GM12878 (cell line): Measurements from ENCODE around the gene TAS2R60. TPM values are rescaled to one million over a fixed set of nuclear protein-coding genes. Genes with fewer than 3 reads are reported as not detected.

Experiments
- ATAC-seq: fragments of 200-7000 bp; cut with Tn5 transposase; 3 replicates; pipeline ENCODE4 v1.9.1; 2020; ENCODE audit warnings: mild to moderate bottlenecking, moderate library complexity
- BruUV-seq: library from RNA; stranded (reverse); fragments of 400-500 nt; replicated peaks from 2 replicates; lab custom pipeline; 2021; lab: Mats Ljungman, UMichigan
- CTCF ChIA-PET: fragments of 300-600 bp; sonication (Branson Sonifier 250); formaldehyde crosslinking; extraction: SDS; loops from one replicate; lab custom pipeline; 2021; ENCODE audit warnings: inconsistent platforms; lab: Yijun Ruan, JAX
- POLR2A ChIA-PET: fragments of 350-600 bp; formaldehyde crosslinking; extraction: SDS; loops from one replicate; lab custom pipeline; 2021; ENCODE audit warnings: inconsistent platforms; lab: Charles Lee
- RAD21 ChIA-PET: fragments of 300-600 bp; sonication (Branson Sonifier 250); formaldehyde crosslinking; loops from one replicate; lab custom pipeline; 2023; ENCODE audit warnings: antibody characterized with exemption; ENCODE audit not compliant: unreplicated experiment; lab: Charles Lee
- SMC1A ChIA-PET: fragments of 300-600 bp; sonication (Branson Sonifier 250); formaldehyde crosslinking; loops from one replicate; lab custom pipeline; 2023; ENCODE audit not compliant: unreplicated experiment, uncharacterized antibody; lab: Charles Lee
- DNase-seq: peaks from one replicate; pipeline ENCODE4 v3.0.0-alpha.2; 2011; ENCODE audit warnings: low read depth, low spot score
- FAIRE-seq: peaks from 3 replicates; lab custom pipeline; 2011; peaks lifted over from hg19 to GRCh38; lab: Jason Lieb, UNC
- H2AFZ ChIP-seq: 2 replicates; pipeline ENCODE4 v1.6.0; 2011; ENCODE audit warnings: low read depth, low read length, control low read depth; ENCODE audit not compliant: control insufficient read depth
- H3K27ac ChIP-seq: 2 replicates; pipeline ENCODE4 v1.5.1; 2011; ENCODE audit warnings: control low read depth; ENCODE audit not compliant: control insufficient read depth, insufficient read depth
- H3K27me3 ChIP-seq, 2 experiments: replicated peaks in 1 of 2; 2 replicates each; pipeline versions ENCODE4 v1.6.0 to v1.6.1; 2011; ENCODE audit warnings: low read length in 1 of 2; ENCODE audit not compliant: control insufficient read depth in 2 of 2, insufficient read depth in 2 of 2
- H3K36me3 ChIP-seq, 2 experiments: 2 replicates each; pipeline ENCODE4 v1.5.1; 2011; ENCODE audit warnings: low read length in 1 of 2; ENCODE audit not compliant: control insufficient read depth in 2 of 2, insufficient read depth in 2 of 2
- H3K4me1 ChIP-seq: 2 replicates; pipeline ENCODE4 v1.6.1; 2011; ENCODE audit warnings: mild to moderate bottlenecking, low read length, moderate library complexity, mixed read lengths; ENCODE audit not compliant: control insufficient read depth, insufficient read depth
- H3K4me2 ChIP-seq: 2 replicates; pipeline ENCODE4 v1.6.0; 2011; ENCODE audit warnings: control low read depth; ENCODE audit not compliant: control insufficient read depth, insufficient read depth
- H3K4me3 ChIP-seq: fragments of 200-600 bp; sonication (generic); 2 replicates; pipeline ENCODE4 v1.5.1; 2016
- H3K79me2 ChIP-seq: 2 replicates; pipeline ENCODE4 v1.6.0; 2011; ENCODE audit warnings: low read length; ENCODE audit not compliant: control insufficient read depth, insufficient read depth
- H3K9ac ChIP-seq: 2 replicates; pipeline ENCODE4 v1.8.0; 2011; ENCODE audit warnings: low read length, control low read depth, mixed read lengths; ENCODE audit not compliant: control insufficient read depth, insufficient read depth
- H3K9me3 ChIP-seq: replicated peaks from 3 replicates; pipeline ENCODE4 v1.5.1; 2011; ENCODE audit warnings: mild to moderate bottlenecking, low read length; ENCODE audit not compliant: control insufficient read depth, insufficient read depth
- H4K20me1 ChIP-seq: 2 replicates; pipeline ENCODE4 v1.6.0; 2011; ENCODE audit not compliant: control insufficient read depth, insufficient read depth
- ASH2L ChIP-seq: fragments of 300-600, 200-600 bp; sonication (generic); IDR thresholded peaks from 2 replicates; pipeline ENCODE4 v1.6.1; 2017; ENCODE audit warnings: low read depth, mild to moderate bottlenecking, borderline replicate concordance
- E2F4 ChIP-seq: IDR thresholded peaks from 2 replicates; pipeline ENCODE4 v1.6.1; 2012; ENCODE audit warnings: low read depth, low read length, improper control_type of control experiment
- EZH2 ChIP-seq: IDR thresholded peaks from 2 replicates; pipeline ENCODE4 v1.6.1; 2012; ENCODE audit warnings: low read depth, mild to moderate bottlenecking, control low read depth, inconsistent platforms, low read length, borderline replicate concordance; ENCODE audit not compliant: control insufficient read depth
- MXI1 ChIP-seq: fragments of 150-350 bp; IDR thresholded peaks from 2 replicates; pipeline ENCODE4 v1.6.1; 2011; ENCODE audit warnings: low read depth, mild to moderate bottlenecking, inconsistent platforms, low read length, improper control_type of control experiment
- NKRF ChIP-seq: fragments of 450-650 bp; conservative IDR thresholded peaks from 2 replicates; pipeline ENCODE4 v1.6.1; 2017; ENCODE audit warnings: mild to moderate bottlenecking, moderate library complexity
- POU2F2 ChIP-seq: IDR thresholded peaks from 3 replicates; pipeline ENCODE4 v1.6.1; 2011; ENCODE audit warnings: low read depth, mild to moderate bottlenecking, low read length, borderline replicate concordance
- RAD51 ChIP-seq: fragments of 450-650 bp; IDR thresholded peaks from 2 replicates; pipeline ENCODE4 v1.6.1; 2016; ENCODE audit warnings: moderate library complexity, mild to moderate bottlenecking, inconsistent platforms
- SMC3 ChIP-seq: IDR thresholded peaks from 2 replicates; pipeline ENCODE4 v1.6.1; 2011; ENCODE audit warnings: low read length, improper control_type of control experiment, borderline replicate concordance
- TCF7 ChIP-seq: IDR thresholded peaks from 2 replicates; pipeline ENCODE4 v1.6.1; 2014; ENCODE audit warnings: antibody characterized with exemption, borderline replicate concordance
- ZNF384 ChIP-seq: IDR thresholded peaks from 2 replicates; pipeline ENCODE4 v1.6.1; 2012; ENCODE audit warnings: low read depth, mild to moderate bottlenecking, low read length, improper control_type of control experiment, borderline replicate concordance
- WGBS: methylation state at CpG from one replicate; pipeline ENCODE4 v1.1.6; 2016; ENCODE audit warnings: low lambda C conversion rate; ENCODE audit not compliant: insufficient replicate concordance, insufficient coverage; ENCODE audit errors: missing lambda C conversion rate; 5-methylcytosine and 5-hydroxymethylcytosine counted together
- in situ Hi-C: fragments of 300-500 bp; cut with MboI; formaldehyde crosslinking; loops from 9 replicates; pipeline ENCODE4 v1.14.3; 2018; ENCODE audit warnings: mixed read lengths
- intact Hi-C: fragments of 100-400 bp; cut with micrococcal nuclease; formaldehyde crosslinking; loops from one replicate; pipeline ENCODE4 v1.14.2; 2022; ENCODE audit not compliant: unreplicated experiment
- polyA plus RNA-seq, 11 experiments: library from polyadenylated mRNA; depleted of rRNA in 4 of 11; unstranded in 6 of 11; stranded (reverse) in 5 of 11; fragments of >200 nt; fragmentation: Nextera tagmentation in 4 of 11; fragmentation: Illumina TruSeq in 1 of 11; extraction: Ambion mirVana in 4 of 11; extraction: Trizol in 1 of 11; gene quantifications; 1 replicate in 1 of 11; 2 replicates in 10 of 11; pipeline versions ENCODE4 v1.2.1 to v1.2.3, GENCODE V29; 2011 to 2016; ENCODE audit warnings: inconsistent platforms in 2 of 11, missing spikeins in 2 of 11, low read depth in 1 of 11
- total RNA-seq, 4 experiments: library from RNA; depleted of rRNA in 3 of 4; stranded (reverse); fragments of >200 nt in 3 of 4; fragmentation: Illumina TruSeq in 1 of 4; extraction: Trizol in 1 of 4; gene quantifications; 2 replicates each; pipeline versions ENCODE4 v1.2.1 to v1.2.3, GENCODE V29; 2013 to 2021

Gene TAS2R60
- total and polyA plus RNA-seq, 10 of the 15 experiments (the other 5 are each of a cell fraction or from before 2014, with no cell fraction given) = not detected

GRCh38 chr7:143451122-143451521 is 7.9 kb downstream of the TAS2R60 start:
- no peaks in the 10 kb centered on the region for H4K20me1 ChIP-seq
- SMC1A ChIA-PET = no interaction called here
- intact Hi-C loops (no loop called here), in situ Hi-C loops (no loop called here)
- CTCF ChIA-PET = no interaction called here
- no peak for DNase-seq
- POLR2A ChIA-PET = no interaction called here
- H3K9me3 ChIP-seq = no peaks in the 10 kb centered on the region
- TF ChIP-seq NKRF (no peak), ASH2L (no peak), POU2F2 (no peak), ZNF384 (no peak), MXI1 (no peak), SMC3 (no peak), RAD51 (no peak)
- no peak overlapping the region for H3K4me3 ChIP-seq
- peaks cover 0 to 5% of the 10 kb centered on the region in 2 experiments; a peak in 2 of 4 replicates for H3K27me3 ChIP-seq
- no peak overlapping the region for H3K4me2 ChIP-seq
- H3K36me3 ChIP-seq = no peaks in the 10 kb centered on the region
- RAD21 ChIA-PET = no interaction called here
- no peak overlapping the region for H2AFZ ChIP-seq
- FAIRE-seq = no peak
- H3K4me1 ChIP-seq = no peaks in the 10 kb centered on the region
- BruUV-seq = no TSS peak
- H3K27ac ChIP-seq = no peak overlapping the region
- no peak overlapping the region for H3K9ac ChIP-seq
- no peak for ATAC-seq
- no peaks in the 10 kb centered on the region for H3K79me2 ChIP-seq

- no peaks in the 10 kb centered on the region for H3K4me1 ChIP-seq
- ChIA-PET SMC1A (no interaction called here), CTCF (no interaction called here), RAD21 (no interaction called here)
- H3K4me3 ChIP-seq = no peak overlapping the region
- H3K4me2 ChIP-seq = no peak overlapping the region
- H2AFZ ChIP-seq = no peak overlapping the region
- no peaks in the 10 kb centered on the region for H3K36me3 ChIP-seq
- no peak for DNase-seq
- in situ Hi-C loops = no loop called here
- H3K27ac ChIP-seq = no peak overlapping the region
- BruUV-seq = no TSS peak
- H3K9ac ChIP-seq = no peak overlapping the region
- H4K20me1 ChIP-seq = no peaks in the 10 kb centered on the region
- no peak for TF ChIP-seq E2F4
- no peak for TF ChIP-seq TCF7
- TF ChIP-seq EZH2 = no peak
- TF ChIP-seq, all 136 proteins: peak for 0
- ATAC-seq (no peak), FAIRE-seq (no peak)
- 0% methylated on average over 1 of the region's 1 CpG for WGBS
- intact Hi-C loops = no loop called here
- Histone ChIP-seq H3K9me3 (no peaks in the 10 kb centered on the region), H3K79me2 (no peaks in the 10 kb centered on the region), H3K27me3 (peaks cover 0 to 7% of the 10 kb centered on the region in 2 experiments; a peak in 2 of 4 replicates)
- POLR2A ChIA-PET = no interaction called here
These were observed 8.5 kb downstream of the TAS2R60 start for GRCh38 chr7:143451746-143452145.
